ENCODE measurements around the gene SLC2A9. TPM values are rescaled to one million over a fixed set of nuclear protein-coding genes. Genes with fewer than 3 reads are reported as not detected.

SLC2A9 gene
- total RNA-seq, 1 donor from 2014 or later = 0.54 TPM

GRCh38 chr4:9894644-9895332, 126.5 kb downstream of the SLC2A9 start:
- Mint-ChIP-seq H3K27ac (ENCODE audit: unreplicated experiment) (no peak overlapping the region), H3K9me3 (ENCODE audit: unreplicated experiment) (no peaks in the 10 kb centered on the region)

GRCh38 chr4:9893329-9894108, 127.8 kb downstream of the SLC2A9 start:
- Histone ChIP-seq H3K27ac (ENCODE audit: low read depth, low read length) (no peak overlapping the region), H3K4me1 (ENCODE audit: insufficient read depth, low read length) (no peaks in the 10 kb centered on the region), H2AFZ (ENCODE audit: low read depth, low read length) (no peak overlapping the region), H3K9ac (ENCODE audit: low read length) (no peak overlapping the region), H3K4me2 (ENCODE audit: low read length) (no peak overlapping the region), H3K4me3 (ENCODE audit: insufficient read depth, low read depth, low read length) (no peak overlapping the region), H3K9me3 (ENCODE audit: insufficient read depth, low read depth, low read length) (peaks cover 3% of the 10 kb centered on the region), H3K27me3 (ENCODE audit: insufficient read depth, low read length) (no peaks in the 10 kb centered on the region), H4K20me1 (ENCODE audit: insufficient read depth, low read length) (no peaks in the 10 kb centered on the region), H3K79me2 (ENCODE audit: insufficient read depth, low read length) (no peaks in the 10 kb centered on the region), H3K36me3 (ENCODE audit: insufficient read depth, low read length) (no peaks in the 10 kb centered on the region)
- H3K4me1 Mint-ChIP-seq (ENCODE audit: low read depth, unreplicated experiment) = no peaks in the 10 kb centered on the region
- no peaks in the 10 kb centered on the region for H3K9me3 Mint-ChIP-seq (ENCODE audit: unreplicated experiment)
- FAIRE-seq (no peak), DNase-seq (ENCODE audit: low read depth) (no peak)
- H3K36me3 Mint-ChIP-seq (ENCODE audit: low read depth, unreplicated experiment) = no peaks in the 10 kb centered on the region
- peaks cover 35% of the 10 kb centered on the region for H3K27me3 Mint-ChIP-seq (ENCODE audit: low read depth, unreplicated experiment)
- TF ChIP-seq CTCF (IDR thresholded peaks at IDR 0.05; ENCODE audit: insufficient read depth, low read depth, low read length) (no peak), EZH2 (IDR thresholded peaks at IDR 0.05; ENCODE audit: insufficient read depth, low read length) (no peak)
- no peak overlapping the region for H3K27ac Mint-ChIP-seq (ENCODE audit: unreplicated experiment)
- H3K4me3 Mint-ChIP-seq (ENCODE audit: unreplicated experiment) = no peak overlapping the region

More at GRCh38 chr4:9894644-9895332, 126.5 kb downstream of the SLC2A9 start:
- no peaks in the 10 kb centered on the region for H4K20me1 ChIP-seq (ENCODE audit: insufficient read depth, low read length)
- H3K9ac ChIP-seq (ENCODE audit: low read length) = no peak overlapping the region
- H2AFZ ChIP-seq (ENCODE audit: low read depth, low read length) = no peak overlapping the region
- H3K36me3 ChIP-seq (ENCODE audit: insufficient read depth, low read length) = no peaks in the 10 kb centered on the region
- peaks cover 3% of the 10 kb centered on the region for H3K27me3 ChIP-seq (ENCODE audit: insufficient read depth, low read length)
- TF ChIP-seq EZH2 (IDR thresholded peaks at IDR 0.05; ENCODE audit: insufficient read depth, low read length) (no peak), CTCF (IDR thresholded peaks at IDR 0.05; ENCODE audit: insufficient read depth, low read depth, low read length) (no peak)
- H3K4me3 ChIP-seq (ENCODE audit: insufficient read depth, low read depth, low read length) = no peak overlapping the region
- H3K79me2 ChIP-seq (ENCODE audit: insufficient read depth, low read length) = no peaks in the 10 kb centered on the region
- H3K4me2 ChIP-seq (ENCODE audit: low read length) = no peak overlapping the region
- H3K27ac ChIP-seq (ENCODE audit: low read depth, low read length) = no peak overlapping the region
- no peaks in the 10 kb centered on the region for H3K4me1 ChIP-seq (ENCODE audit: insufficient read depth, low read length)
- FAIRE-seq = no peak
- Mint-ChIP-seq H3K4me1 (ENCODE audit: low read depth, unreplicated experiment) (no peaks in the 10 kb centered on the region), H3K27me3 (ENCODE audit: low read depth, unreplicated experiment) (peaks cover 30% of the 10 kb centered on the region), H3K4me3 (ENCODE audit: unreplicated experiment) (no peak overlapping the region), H3K36me3 (ENCODE audit: low read depth, unreplicated experiment) (no peaks in the 10 kb centered on the region)
- DNase-seq (ENCODE audit: low read depth) = no peak
- H3K9me3 ChIP-seq (ENCODE audit: insufficient read depth, low read depth, low read length) = peaks cover 3% of the 10 kb centered on the region

Measured in astrocyte (in vitro differentiated cells and primary cell).